IPS-NIHi7 (cell line): ENCODE measurements around the gene NPIPB13.
"Not testable (repeated sequence)": the region's sequence is repeated elsewhere in the genome, so short reads cannot be mapped to it uniquely, and the experiment has no call there.

Experiments used
- DNase-seq: peaks from one replicate; pipeline ENCODE4 v3.0.0; 2012; ENCODE audit warnings: mixed read lengths; ENCODE audit errors: extremely low spot score

The NPIPB13 gene

GRCh38 chr16:30248379-30248778, at the start of gene NPIPB13:
Gene NPIPB13 (minus strand): TSS chr16:30248479. CDS start chr16:30245573, 2,906 bp downstream.
- not testable (repeated sequence) for DNase-seq

GRCh38 chr16:30282357-30282756, 34.1 kb upstream of the NPIPB13 start:
- DNase-seq = not testable (repeated sequence)

GRCh38 chr16:30278523-30278922, 30.2 kb upstream of the NPIPB13 start:
- not testable (repeated sequence) for DNase-seq

- not testable (repeated sequence) for DNase-seq
These were observed 31.2 kb downstream of the NPIPB13 start for GRCh38 chr16:30217082-30217481.

- DNase-seq = not testable (repeated sequence)
These were observed 36.9 kb downstream of the NPIPB13 start for GRCh38 chr16:30211414-30211813.

GRCh38 chr16:30209032-30209431, 39.2 kb downstream of the NPIPB13 start:
- DNase-seq = not testable (repeated sequence)

- DNase-seq = not testable (repeated sequence)
These were observed 41.1 kb downstream of the NPIPB13 start for GRCh38 chr16:30207063-30207704.

GRCh38 chr16:30206252-30206651, 42.0 kb downstream of the NPIPB13 start:
- DNase-seq = not testable (repeated sequence)

- not testable (repeated sequence) for DNase-seq
These were observed 42.6 kb downstream of the NPIPB13 start for GRCh38 chr16:30205541-30206236.

- DNase-seq = not testable (repeated sequence)
These were observed 48.5 kb downstream of the NPIPB13 start for GRCh38 chr16:30199608-30200343.

GRCh38 chr16:30199049-30199448, 49.2 kb downstream of the NPIPB13 start, which contains the start of gene SULT1A3:
Gene SULT1A3 (plus strand): TSS chr16:30199255. CDS start chr16:30200729, 1,474 bp downstream.
- DNase-seq = not testable (repeated sequence)
